ENCODE results near the gene MORN5. TPM values are rescaled to one million over a fixed set of nuclear protein-coding genes. Genes with fewer than 3 reads are reported as not detected.

The MORN5 gene
- polyA plus RNA-seq, 1 donor from 2014 or later = not detected

- no peaks in the 10 kb centered on the region for H3K9me3 Mint-ChIP-seq
- H3K27me3 Mint-ChIP-seq = peaks cover 35% of the 10 kb centered on the region
- H3K4me1 Mint-ChIP-seq = peaks cover 5 to 12% (median 6%) of the 10 kb centered on the region in 3 donors
- H3K4me3 Mint-ChIP-seq = no peak overlapping the region
- no peaks in the 10 kb centered on the region for H3K36me3 Mint-ChIP-seq
- no peak overlapping the region for H3K27ac Mint-ChIP-seq
Observed at GRCh38 chr9:122129969-122130368, 29.7 kb upstream of the MORN5 start.

- H3K27me3 Mint-ChIP-seq = peaks cover 27% of the 10 kb centered on the region
- no peak overlapping the region for H3K27ac Mint-ChIP-seq
Observed at GRCh38 chr9:122130837-122131236, 28.9 kb upstream of the MORN5 start.

GRCh38 chr9:122131401-122132001 lies 28.2 kb upstream of the MORN5 start:
- H3K9me3 Mint-ChIP-seq = no peaks in the 10 kb centered on the region
- no peaks in the 10 kb centered on the region for H3K36me3 Mint-ChIP-seq
- H3K27me3 Mint-ChIP-seq = peaks cover 21% of the 10 kb centered on the region
- H3K4me1 Mint-ChIP-seq = peaks cover 1 to 3% (median 3%) of the 10 kb centered on the region in 3 donors
- H3K4me3 Mint-ChIP-seq = no peak overlapping the region
- H3K27ac Mint-ChIP-seq = no peak overlapping the region

More at GRCh38 chr9:122130837-122131236, 28.9 kb upstream of the MORN5 start:
- Mint-ChIP-seq H3K36me3 (no peaks in the 10 kb centered on the region), H3K4me3 (no peak overlapping the region), H3K9me3 (no peaks in the 10 kb centered on the region), H3K4me1 (peaks cover 4 to 9% (median 5%) of the 10 kb centered on the region in 3 donors)

GRCh38 chr9:122132539-122132938 lies 27.2 kb upstream of the MORN5 start:
- H3K9me3 Mint-ChIP-seq = no peaks in the 10 kb centered on the region
- no peak overlapping the region for H3K4me3 Mint-ChIP-seq
- no peak overlapping the region for H3K27ac Mint-ChIP-seq
- H3K27me3 Mint-ChIP-seq = peaks cover 13% of the 10 kb centered on the region
- no peaks in the 10 kb centered on the region for H3K36me3 Mint-ChIP-seq
- no peaks in the 10 kb centered on the region for H3K4me1 Mint-ChIP-seq

GRCh38 chr9:122133263-122133983 lies 26.3 kb upstream of the MORN5 start:
- H3K27ac Mint-ChIP-seq = no peak overlapping the region
- H3K4me1 Mint-ChIP-seq = no peaks in the 10 kb centered on the region
- no peaks in the 10 kb centered on the region for H3K36me3 Mint-ChIP-seq
- H3K9me3 Mint-ChIP-seq = no peaks in the 10 kb centered on the region
- H3K4me3 Mint-ChIP-seq = no peak overlapping the region
- peaks cover 10% of the 10 kb centered on the region for H3K27me3 Mint-ChIP-seq

- H3K36me3 Mint-ChIP-seq = no peaks in the 10 kb centered on the region
- no peak overlapping the region for H3K27ac Mint-ChIP-seq
- no peaks in the 10 kb centered on the region for H3K9me3 Mint-ChIP-seq
- H3K4me1 Mint-ChIP-seq = no peaks in the 10 kb centered on the region
- peaks cover 10% of the 10 kb centered on the region for H3K27me3 Mint-ChIP-seq
- H3K4me3 Mint-ChIP-seq = no peak overlapping the region
Observed at GRCh38 chr9:122133984-122134535, 25.6 kb upstream of the MORN5 start.

GRCh38 chr9:122134822-122135528 lies 24.7 kb upstream of the MORN5 start:
- Mint-ChIP-seq H3K27ac (no peak overlapping the region), H3K27me3 (peaks cover 6% of the 10 kb centered on the region), H3K36me3 (no peaks in the 10 kb centered on the region), H3K4me3 (no peak overlapping the region), H3K4me1 (no peaks in the 10 kb centered on the region), H3K9me3 (no peaks in the 10 kb centered on the region)

GRCh38 chr9:122135529-122135859 lies 24.2 kb upstream of the MORN5 start:
- Mint-ChIP-seq H3K27me3 (peaks cover 5% of the 10 kb centered on the region), H3K36me3 (no peaks in the 10 kb centered on the region), H3K4me3 (no peak overlapping the region), H3K4me1 (no peaks in the 10 kb centered on the region), H3K9me3 (no peaks in the 10 kb centered on the region), H3K27ac (no peak overlapping the region)

- Mint-ChIP-seq H3K9me3 (no peaks in the 10 kb centered on the region), H3K27me3 (no peaks in the 10 kb centered on the region), H3K27ac (no peak overlapping the region), H3K4me3 (no peak overlapping the region), H3K36me3 (no peaks in the 10 kb centered on the region), H3K4me1 (no peaks in the 10 kb centered on the region)
Observed at GRCh38 chr9:122138560-122139268, 21.0 kb upstream of the MORN5 start.

- no peaks in the 10 kb centered on the region for H3K27me3 Mint-ChIP-seq
- no peaks in the 10 kb centered on the region for H3K36me3 Mint-ChIP-seq
- H3K4me3 Mint-ChIP-seq = no peak overlapping the region
- H3K4me1 Mint-ChIP-seq = no peaks in the 10 kb centered on the region
- no peaks in the 10 kb centered on the region for H3K9me3 Mint-ChIP-seq
- H3K27ac Mint-ChIP-seq = no peak overlapping the region
Observed at GRCh38 chr9:122140368-122141193, 19.1 kb upstream of the MORN5 start.

GRCh38 chr9:122141671-122142070 lies 18.0 kb upstream of the MORN5 start:
- Mint-ChIP-seq H3K36me3 (peaks cover 3% of the 10 kb centered on the region), H3K27ac (no peak overlapping the region), H3K4me3 (no peak overlapping the region), H3K9me3 (no peaks in the 10 kb centered on the region), H3K4me1 (no peaks in the 10 kb centered on the region), H3K27me3 (no peaks in the 10 kb centered on the region)

GRCh38 chr9:122143296-122143695 lies 16.4 kb upstream of the MORN5 start:
- H3K9me3 Mint-ChIP-seq = no peaks in the 10 kb centered on the region
- H3K27ac Mint-ChIP-seq = no peak overlapping the region
- H3K27me3 Mint-ChIP-seq = no peaks in the 10 kb centered on the region
- H3K4me3 Mint-ChIP-seq = no peak overlapping the region
- H3K4me1 Mint-ChIP-seq = no peaks in the 10 kb centered on the region
- H3K36me3 Mint-ChIP-seq = peaks cover 9% of the 10 kb centered on the region

GRCh38 chr9:122143876-122144405 lies 15.8 kb upstream of the MORN5 start:
- Mint-ChIP-seq H3K36me3 (peaks cover 9% of the 10 kb centered on the region), H3K27me3 (no peaks in the 10 kb centered on the region), H3K27ac (peak overlapping the region in 1 of 3 donors; percentile 35), H3K4me3 (no peak overlapping the region), H3K9me3 (no peaks in the 10 kb centered on the region), H3K4me1 (no peaks in the 10 kb centered on the region)

Data from IgD-negative memory B cell (primary cell).